Lung (tissue), 12 donors: ENCODE data around the gene MAST2. TPM values are rescaled to one million over a fixed set of nuclear protein-coding genes. Genes with fewer than 3 reads are reported as not detected.
"Not testable (repeated sequence)": the region's sequence is repeated elsewhere in the genome, so short reads cannot be mapped to it uniquely, and the experiment has no call there.

Source experiments
- ATAC-seq: fragments of 200-7000 bp; cut with Tn5 transposase; one replicate; pipeline ENCODE4 v1.9.1; 2020; ENCODE audit warnings: moderate number of reproducible peaks; ENCODE audit not compliant: insufficient read depth, low FRiP score
- DNase-seq, 3 donors: peaks; one replicate each; pipeline ENCODE4 v3.0.0-alpha.2; 2013 to 2017
- H3K27ac ChIP-seq, 2 donors: one replicate each; pipeline ENCODE4 v1.5.1; 2013; ENCODE audit warnings: mild to moderate bottlenecking in 2 of 2, moderate library complexity in 2 of 2, control low read depth in 1 of 2, inconsistent platforms in 1 of 2, low read depth in 1 of 2, low read length in 1 of 2
- H3K27me3 ChIP-seq, 3 donors: one replicate each; pipeline ENCODE4 v1.5.1; 2013; ENCODE audit warnings: low read length in 2 of 3; ENCODE audit not compliant: control insufficient read depth in 3 of 3, insufficient read depth in 3 of 3
- H3K36me3 ChIP-seq, 4 donors: one replicate each; pipeline ENCODE4 v1.5.1; 2013; ENCODE audit warnings: low read length in 4 of 4, mild to moderate bottlenecking in 1 of 4, moderate library complexity in 1 of 4; ENCODE audit not compliant: control insufficient read depth in 4 of 4, insufficient read depth in 4 of 4
- H3K4me1 ChIP-seq, 5 donors: one replicate each; pipeline ENCODE4 v1.5.1; 2013; ENCODE audit warnings: low read length in 5 of 5, mild to moderate bottlenecking in 2 of 5, moderate library complexity in 1 of 5; ENCODE audit not compliant: control insufficient read depth in 5 of 5, insufficient read depth in 5 of 5
- H3K4me3 ChIP-seq: one replicate; pipeline ENCODE4 v1.5.1; 2013; ENCODE audit warnings: mild to moderate bottlenecking, control low read depth, moderate library complexity
- H3K9ac ChIP-seq, 2 donors: one replicate each; pipeline ENCODE4 v1.5.1; 2013; ENCODE audit warnings: low read length in 2 of 2, control low read depth in 1 of 2; ENCODE audit not compliant: insufficient read depth in 1 of 2
- H3K9me3 ChIP-seq, 4 donors: one replicate each; pipeline ENCODE4 v1.5.1; 2013; ENCODE audit warnings: low read length in 3 of 4, mild to moderate bottlenecking in 1 of 4, moderate library complexity in 1 of 4; ENCODE audit not compliant: control insufficient read depth in 4 of 4, insufficient read depth in 3 of 4
- WGBS, 2 donors: extraction: QIAGEN DNeasy Blood & Tissue Kit; methylation state at CpG; one replicate each; pipeline ENCODE4 v1.1.7; 2013; 5-methylcytosine and 5-hydroxymethylcytosine counted together
- polyA plus RNA-seq, 2 donors: library from polyadenylated mRNA; stranded (reverse); fragments of 200-250 nt; gene quantifications; one replicate each; pipeline ENCODE4 v1.2.1, GENCODE V29; 2013
- total RNA-seq, 2 donors: library from RNA; depleted of rRNA in 1 of 2; stranded (reverse); fragments of >200 nt in 1 of 2; gene quantifications; one replicate each; pipeline ENCODE4 v1.2.1, GENCODE V29; 2014 to 2021
- TF ChIP-seq, protein P1 (sequence below): IDR thresholded peaks from 2 replicates; pipeline ENCODE4 v1.5.1; 2012; ENCODE audit warnings: mild to moderate bottlenecking; ENCODE audit errors: control extremely low read depth, extremely low read depth
- donor health status: control.
- donor health status: control.
- donor health status: Bipolar disorder and iron deficiency.
- donor health status: healthy.
- donor health status: DM: yes; HTN: yes; CAD: no.

The MAST2 gene
- total and polyA plus RNA-seq, 4 donors = 10.5 to 28.6 (median 19.1) TPM

DNA sequence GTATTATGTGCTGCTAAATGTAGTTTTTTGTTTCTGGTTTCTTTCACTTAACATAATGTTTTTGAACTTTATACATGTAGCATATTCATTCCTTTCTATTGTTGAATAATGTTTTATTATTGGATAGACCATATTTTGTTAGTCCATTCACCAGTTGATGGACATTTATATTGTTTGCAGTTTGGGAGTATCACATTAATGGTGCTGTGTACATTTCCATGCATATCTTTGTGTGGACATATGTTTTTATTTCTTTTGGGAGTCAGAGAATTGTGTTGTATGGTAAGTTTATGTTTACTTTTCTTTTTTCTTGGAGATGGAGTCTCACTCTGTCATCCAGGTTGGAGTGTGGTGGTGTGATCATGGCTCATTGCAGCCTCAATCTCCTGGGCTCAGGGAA, 134.6 kb downstream of the MAST2 start:
- TF ChIP-seq, protein P1, sequence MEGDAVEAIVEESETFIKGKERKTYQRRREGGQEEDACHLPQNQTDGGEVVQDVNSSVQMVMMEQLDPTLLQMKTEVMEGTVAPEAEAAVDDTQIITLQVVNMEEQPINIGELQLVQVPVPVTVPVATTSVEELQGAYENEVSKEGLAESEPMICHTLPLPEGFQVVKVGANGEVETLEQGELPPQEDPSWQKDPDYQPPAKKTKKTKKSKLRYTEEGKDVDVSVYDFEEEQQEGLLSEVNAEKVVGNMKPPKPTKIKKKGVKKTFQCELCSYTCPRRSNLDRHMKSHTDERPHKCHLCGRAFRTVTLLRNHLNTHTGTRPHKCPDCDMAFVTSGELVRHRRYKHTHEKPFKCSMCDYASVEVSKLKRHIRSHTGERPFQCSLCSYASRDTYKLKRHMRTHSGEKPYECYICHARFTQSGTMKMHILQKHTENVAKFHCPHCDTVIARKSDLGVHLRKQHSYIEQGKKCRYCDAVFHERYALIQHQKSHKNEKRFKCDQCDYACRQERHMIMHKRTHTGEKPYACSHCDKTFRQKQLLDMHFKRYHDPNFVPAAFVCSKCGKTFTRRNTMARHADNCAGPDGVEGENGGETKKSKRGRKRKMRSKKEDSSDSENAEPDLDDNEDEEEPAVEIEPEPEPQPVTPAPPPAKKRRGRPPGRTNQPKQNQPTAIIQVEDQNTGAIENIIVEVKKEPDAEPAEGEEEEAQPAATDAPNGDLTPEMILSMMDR = no peak
- no peak for ATAC-seq
- H3K9me3 ChIP-seq = no peaks in the 10 kb centered on the region
- H3K27me3 ChIP-seq = no peaks in the 10 kb centered on the region
- no peak overlapping the region for H3K27ac ChIP-seq
- DNase-seq = no peak
- H3K4me1 ChIP-seq = peaks cover 0 to 3% (median 0%) of the 10 kb centered on the region in 5 donors
- no peak overlapping the region for H3K4me3 ChIP-seq
- no peak overlapping the region for H3K9ac ChIP-seq
- H3K36me3 ChIP-seq = peaks cover 0 to 6% (median 0%) of the 10 kb centered on the region in 4 donors

GRCh38 chr1:45942411-45942810, 139.0 kb downstream of the MAST2 start:
- H3K27me3 ChIP-seq = no peaks in the 10 kb centered on the region
- ATAC-seq (no peak), DNase-seq (no peak)
- TF ChIP-seq, protein P1 = no peak
- H3K36me3 ChIP-seq = peaks cover 0 to 6% (median 0%) of the 10 kb centered on the region in 4 donors
- peaks cover 0 to 4% (median 0%) of the 10 kb centered on the region in 5 donors for H3K4me1 ChIP-seq
- 94 to 98% methylated on average over 1 of the region's 1 CpG for WGBS, 2 donors
- no peak overlapping the region for H3K27ac ChIP-seq
- H3K9me3 ChIP-seq = no peaks in the 10 kb centered on the region
- no peak overlapping the region for H3K9ac ChIP-seq
- no peak overlapping the region for H3K4me3 ChIP-seq

GRCh38 chr1:45943185-45943584, 139.8 kb downstream of the MAST2 start:
- TF ChIP-seq, protein P1 = no peak
- H3K36me3 ChIP-seq = peaks cover 0 to 5% (median 0%) of the 10 kb centered on the region in 4 donors
- ATAC-seq = no peak
- no peak for DNase-seq
- WGBS, 2 donors = 55 to 61% methylated on average over 1 of the region's 1 CpG
- no peak overlapping the region for H3K27ac ChIP-seq
- H3K27me3 ChIP-seq = no peaks in the 10 kb centered on the region
- H3K4me3 ChIP-seq = no peak overlapping the region
- peaks cover 0 to 4% (median 0%) of the 10 kb centered on the region in 5 donors for H3K4me1 ChIP-seq
- no peak overlapping the region for H3K9ac ChIP-seq
- no peaks in the 10 kb centered on the region for H3K9me3 ChIP-seq

DNA sequence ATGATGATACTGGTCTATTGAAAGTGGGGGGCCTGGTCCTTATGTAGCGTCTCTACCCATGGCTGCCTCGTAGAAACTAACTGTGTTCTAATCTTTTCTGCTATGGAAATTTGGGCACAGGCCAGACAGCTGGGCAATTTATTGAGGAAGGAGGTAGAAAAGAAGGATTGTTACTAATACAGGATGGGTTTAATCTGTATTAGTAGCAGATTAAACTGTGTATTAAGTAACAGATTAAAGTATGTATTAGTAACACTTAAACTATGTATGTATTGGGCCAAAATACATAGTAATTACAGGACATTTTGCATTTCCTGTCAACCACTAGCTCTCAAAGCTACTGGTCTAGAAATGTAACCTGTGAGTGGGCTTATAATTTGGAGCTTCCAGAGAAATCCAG, 142.0 kb downstream of the MAST2 start:
- ATAC-seq = no peak
- Histone ChIP-seq H3K4me1 (peaks cover 0 to 4% (median 0%) of the 10 kb centered on the region in 5 donors), H3K27me3 (no peaks in the 10 kb centered on the region), H3K27ac (no peak overlapping the region), H3K4me3 (no peak overlapping the region), H3K36me3 (peaks cover 0 to 8% (median 0%) of the 10 kb centered on the region in 4 donors), H3K9me3 (no peaks in the 10 kb centered on the region), H3K9ac (no peak overlapping the region)
- peak in 1 of 3 donors; percentile 16 for DNase-seq
- TF ChIP-seq, protein P1 = no peak
- WGBS, 2 donors = 51 to 82% methylated on average over 2 of the region's 2 CpGs

- H3K4me3 ChIP-seq, H3K9me3 ChIP-seq, ATAC-seq, H3K27me3 ChIP-seq, H3K4me1 ChIP-seq, H3K27ac ChIP-seq, DNase-seq, H3K9ac ChIP-seq: not testable (repeated sequence)
- 40 to 82% methylated on average over 2 of the region's 2 CpGs for WGBS, 2 donors
- H3K36me3 ChIP-seq = peaks cover 0 to 14% (median 0%) of the 10 kb centered on the region in 4 donors
Observed at GRCh38 chr1:45949462-45949861, 146.1 kb downstream of the MAST2 start.
